ENCODE results near the gene METTL8. TPM values are rescaled to one million over a fixed set of nuclear protein-coding genes. Genes with fewer than 3 reads are reported as not detected.
"Not testable (repeated sequence)": the region's sequence is repeated elsewhere in the genome, so short reads cannot be mapped to it uniquely, and the experiment has no call there.

METTL8 gene
- total RNA-seq, 1 experiment from 2014 or later, result 25.7 TPM

DNA sequence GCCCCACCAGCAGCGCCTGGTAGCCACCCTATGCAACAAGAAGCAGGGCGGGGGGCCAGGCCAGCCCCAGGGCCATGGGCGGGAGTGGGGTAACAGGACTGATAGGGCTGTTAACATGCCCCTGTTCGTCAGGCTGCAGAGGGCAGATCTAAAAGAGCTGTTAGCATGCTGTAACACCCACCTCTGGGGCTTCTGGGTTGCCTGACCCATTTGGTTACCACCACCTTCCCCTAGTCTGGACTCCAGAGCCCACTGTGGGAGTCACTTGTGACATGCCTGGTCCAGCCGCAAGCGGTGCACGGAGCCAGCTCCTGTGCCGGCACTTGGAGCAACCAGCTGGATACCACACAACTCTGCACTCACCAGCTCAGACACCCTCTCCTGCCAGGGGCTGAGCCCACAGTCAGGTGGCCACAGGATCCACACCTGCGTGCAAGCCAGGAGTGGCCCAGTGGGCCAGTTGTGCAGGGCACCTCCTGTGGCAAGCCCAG lies 2.1 kb downstream of the METTL8 start:
- CTCF ChIA-PET, result interaction anchor here (1.1 kb wide), 1 partner anchor 345 kb away, joined by 4 read pairs; no protein-coding TSS in a partner anchor
- DNase-seq, result no peak
- intact Hi-C loops (cut with micrococcal nuclease; ENCODE audit: unreplicated experiment), result loop anchor here (2.0 to 5.0 kb wide), 3 partner anchors 91 to 503 kb away; partner anchors contain the start of genes CYBRD1 and GORASP2
- no peak overlapping the region for H3K4me3 ChIP-seq (ENCODE audit: low read depth, low read length)
- POLR2A ChIA-PET, result no interaction called here
- H3K36me3 Mint-ChIP-seq (ENCODE audit: insufficient read depth, unreplicated experiment), result peaks cover 18% of the 10 kb centered on the region
- TF ChIP-seq, protein P1, sequence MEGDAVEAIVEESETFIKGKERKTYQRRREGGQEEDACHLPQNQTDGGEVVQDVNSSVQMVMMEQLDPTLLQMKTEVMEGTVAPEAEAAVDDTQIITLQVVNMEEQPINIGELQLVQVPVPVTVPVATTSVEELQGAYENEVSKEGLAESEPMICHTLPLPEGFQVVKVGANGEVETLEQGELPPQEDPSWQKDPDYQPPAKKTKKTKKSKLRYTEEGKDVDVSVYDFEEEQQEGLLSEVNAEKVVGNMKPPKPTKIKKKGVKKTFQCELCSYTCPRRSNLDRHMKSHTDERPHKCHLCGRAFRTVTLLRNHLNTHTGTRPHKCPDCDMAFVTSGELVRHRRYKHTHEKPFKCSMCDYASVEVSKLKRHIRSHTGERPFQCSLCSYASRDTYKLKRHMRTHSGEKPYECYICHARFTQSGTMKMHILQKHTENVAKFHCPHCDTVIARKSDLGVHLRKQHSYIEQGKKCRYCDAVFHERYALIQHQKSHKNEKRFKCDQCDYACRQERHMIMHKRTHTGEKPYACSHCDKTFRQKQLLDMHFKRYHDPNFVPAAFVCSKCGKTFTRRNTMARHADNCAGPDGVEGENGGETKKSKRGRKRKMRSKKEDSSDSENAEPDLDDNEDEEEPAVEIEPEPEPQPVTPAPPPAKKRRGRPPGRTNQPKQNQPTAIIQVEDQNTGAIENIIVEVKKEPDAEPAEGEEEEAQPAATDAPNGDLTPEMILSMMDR (IDR thresholded peaks at IDR 0.05; ENCODE audit: insufficient read depth in 1 of 2, low read depth in 1 of 2, low read length in 1 of 2, severe bottlenecking in 1 of 2, unreplicated experiment in 1 of 2), result no peak
- H3K4me1 Mint-ChIP-seq (ENCODE audit: low read depth, unreplicated experiment), result peaks cover 20% of the 10 kb centered on the region
- H3K9me3 Mint-ChIP-seq (ENCODE audit: unreplicated experiment), result no peaks in the 10 kb centered on the region
- peaks cover 7% of the 10 kb centered on the region for H3K4me1 ChIP-seq
- peak overlapping the region; percentile 90 for H3K4me3 Mint-ChIP-seq (ENCODE audit: unreplicated experiment)
- peak overlapping the region; percentile 98 for H3K27ac Mint-ChIP-seq (ENCODE audit: unreplicated experiment)
- H3K27me3 ChIP-seq (replicated peaks; ENCODE audit: control insufficient read depth, insufficient read depth, low read length), result no peaks in the 10 kb centered on the region
- BruUV-seq (replicated peaks), result no TSS peak
- 0 out of 2 replicates have a peak, but pooled peaks cover 3% of the 10 kb centered on the region for H3K36me3 ChIP-seq (ENCODE audit: control insufficient read depth, insufficient read depth, low read length)
- no peaks in the 10 kb centered on the region; the same call in none of the 2 replicates for H3K9me3 ChIP-seq
- H3K27me3 Mint-ChIP-seq (ENCODE audit: insufficient read depth, unreplicated experiment), result no peaks in the 10 kb centered on the region

DNA sequence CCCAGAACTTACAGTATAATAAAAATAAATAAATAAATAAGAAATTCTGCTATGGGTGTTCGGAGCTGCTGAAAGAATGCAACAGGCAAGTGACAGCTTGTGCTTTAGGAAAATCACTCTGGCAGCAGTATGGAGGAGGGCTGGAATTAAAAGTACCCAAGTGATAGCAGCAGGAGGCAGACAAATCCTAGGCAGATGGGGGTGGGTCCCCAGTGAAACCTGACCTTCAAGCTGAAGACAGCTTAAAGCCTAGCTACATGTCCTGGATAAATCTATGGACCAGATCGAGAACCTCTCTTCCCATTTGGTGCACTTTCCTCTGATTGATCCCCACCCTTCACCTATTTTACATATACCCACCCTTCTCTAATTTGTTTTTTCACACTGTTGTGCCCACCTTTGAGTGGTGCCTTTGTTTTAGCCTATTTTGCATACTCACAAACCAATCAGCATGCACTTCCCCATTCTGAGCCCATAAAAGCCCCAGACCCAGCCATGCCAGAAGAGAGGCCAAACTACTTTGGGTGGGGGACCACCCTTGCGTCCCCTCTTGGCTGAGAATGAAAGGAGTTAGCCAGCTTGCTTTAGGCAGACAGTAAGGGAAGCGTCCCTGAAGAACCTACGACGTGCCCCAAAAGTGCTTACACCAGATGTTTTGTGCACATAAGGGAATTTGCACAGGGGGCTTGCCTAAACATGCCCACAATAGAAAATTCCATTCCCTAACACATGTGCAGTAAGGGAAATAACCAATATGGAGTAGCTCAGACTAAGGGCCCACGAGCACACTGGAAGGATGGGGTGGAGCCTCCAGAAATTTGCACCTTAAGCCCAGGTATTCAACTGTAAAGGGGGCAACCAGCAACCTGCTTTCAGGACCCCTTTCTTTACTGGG lies 3.0 kb downstream of the METTL8 start:
- no peak for DNase-seq
- Mint-ChIP-seq H3K27me3 (ENCODE audit: insufficient read depth, unreplicated experiment) (no peaks in the 10 kb centered on the region), H3K4me3 (ENCODE audit: unreplicated experiment) (no peak overlapping the region), H3K9me3 (ENCODE audit: unreplicated experiment) (peaks cover under 1% of the 10 kb centered on the region), H3K4me1 (ENCODE audit: low read depth, unreplicated experiment) (peaks cover 20% of the 10 kb centered on the region), H3K27ac (ENCODE audit: unreplicated experiment) (no peak overlapping the region), H3K36me3 (ENCODE audit: insufficient read depth, unreplicated experiment) (peaks cover 14% of the 10 kb centered on the region)
- peaks cover 5% of the 10 kb centered on the region for H3K9me3 ChIP-seq
- ChIA-PET POLR2A (no interaction called here), CTCF (interaction anchor here (0.6 to 1.1 kb wide), 2 partner anchors 15 to 95 kb away, joined by 3 to 4 read pairs; no protein-coding TSS in a partner anchor)
- H3K4me3 ChIP-seq (ENCODE audit: low read depth, low read length), result no peak overlapping the region
- no peaks in the 10 kb centered on the region for H3K27me3 ChIP-seq (replicated peaks; ENCODE audit: control insufficient read depth, insufficient read depth, low read length)
- H3K4me1 ChIP-seq, result peaks cover 1% of the 10 kb centered on the region
- TF ChIP-seq, protein P1 (IDR thresholded peaks at IDR 0.05; ENCODE audit: insufficient read depth in 1 of 2, low read depth in 1 of 2, low read length in 1 of 2, severe bottlenecking in 1 of 2, unreplicated experiment in 1 of 2), result no peak
- H3K36me3 ChIP-seq (ENCODE audit: control insufficient read depth, insufficient read depth, low read length), result 0 out of 2 replicates have a peak, but pooled peaks cover 3% of the 10 kb centered on the region
- BruUV-seq (replicated peaks), result no TSS peak
- intact Hi-C loops (cut with micrococcal nuclease; ENCODE audit: unreplicated experiment), result loop anchor here (5.0 kb wide), 2 partner anchors 92 to 458 kb away; partner anchors contain the start of gene CYBRD1

DNA sequence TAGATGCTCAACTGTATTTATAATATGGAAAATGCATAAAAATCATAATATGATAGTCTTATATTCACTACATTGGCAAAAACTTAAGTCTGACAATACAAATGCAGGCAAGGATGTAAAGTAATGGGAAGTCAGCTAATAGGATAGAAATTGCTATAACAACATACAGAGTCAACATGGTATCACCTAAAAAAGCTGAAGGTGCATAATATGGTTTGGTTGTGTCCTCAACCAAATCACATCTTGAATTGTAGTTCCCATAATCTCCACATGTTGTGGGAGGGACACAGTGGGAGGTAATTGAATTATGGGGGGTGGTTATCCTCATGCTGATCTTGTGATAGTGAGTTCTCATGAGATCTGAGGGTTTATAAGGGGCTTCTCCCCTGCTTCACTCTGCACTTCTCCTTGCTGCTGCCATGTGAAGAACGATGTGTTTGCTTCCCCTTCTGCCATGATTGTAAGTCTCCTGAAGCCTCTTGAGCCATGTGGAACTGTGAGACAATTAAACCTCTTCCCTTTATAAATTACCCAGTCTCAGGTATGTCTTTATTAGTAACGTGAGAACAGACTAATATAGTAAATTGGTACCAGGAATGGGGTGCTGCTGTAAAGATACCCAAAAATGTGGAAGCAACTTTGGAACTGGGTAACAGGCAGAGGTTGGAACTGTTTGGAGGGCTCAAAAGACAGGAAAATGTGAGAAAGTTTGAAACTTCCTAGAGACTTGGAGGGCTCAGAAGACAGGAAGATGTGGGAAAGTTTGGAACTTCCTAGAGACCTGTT lies 10.9 kb downstream of the METTL8 start:
- DNase-seq; H3K4me3 ChIP-seq (ENCODE audit: low read depth, low read length); H3K27me3 Mint-ChIP-seq (ENCODE audit: insufficient read depth, unreplicated experiment); H3K27ac Mint-ChIP-seq (ENCODE audit: unreplicated experiment); CTCF ChIA-PET; BruUV-seq (replicated peaks); H3K4me1 ChIP-seq; H3K4me1 Mint-ChIP-seq (ENCODE audit: low read depth, unreplicated experiment); H3K4me3 Mint-ChIP-seq (ENCODE audit: unreplicated experiment); intact Hi-C loops (cut with micrococcal nuclease; ENCODE audit: unreplicated experiment); POLR2A ChIA-PET; H3K27me3 ChIP-seq (replicated peaks; ENCODE audit: control insufficient read depth, insufficient read depth, low read length); H3K36me3 ChIP-seq (ENCODE audit: control insufficient read depth, insufficient read depth, low read length): not testable (repeated sequence)
- H3K9me3 ChIP-seq, result peaks cover 26% of the 10 kb centered on the region
- H3K9me3 Mint-ChIP-seq (ENCODE audit: unreplicated experiment), result peaks cover 20% of the 10 kb centered on the region
- peaks cover 10% of the 10 kb centered on the region for H3K36me3 Mint-ChIP-seq (ENCODE audit: insufficient read depth, unreplicated experiment)
